Measurements from ENCODE around the gene FYTTD1.

Gene FYTTD1

GRCh38 chr3:197829397-197830045 is 79.8 kb downstream of the FYTTD1 start:
- Histone ChIP-seq H3K27me3 (ENCODE audit: control insufficient read depth, insufficient read depth, low read length, poor library complexity, severe bottlenecking) (no peaks in the 10 kb centered on the region), H3K4me1 (ENCODE audit: control insufficient read depth, insufficient read depth, low read length) (no peaks in the 10 kb centered on the region), H3K9me3 (ENCODE audit: control insufficient read depth, low read length) (no peaks in the 10 kb centered on the region), H3K4me3 (ENCODE audit: insufficient read depth, low read depth, low read length) (no peak overlapping the region), H3K27ac (ENCODE audit: insufficient read depth, low read depth, low read length, poor library complexity, severe bottlenecking) (no peak overlapping the region), H3K36me3 (ENCODE audit: control insufficient read depth, insufficient read depth, low read length) (peaks cover 24% of the 10 kb centered on the region)
- 97 to 100% methylated on average over 1 to 3 of the region's 3 CpGs for WGBS, 2 experiments

GRCh38 chr3:197830308-197830966 is 80.8 kb downstream of the FYTTD1 start:
- 85 to 90% methylated on average over 6 of the region's 6 CpGs for WGBS, 2 experiments
- H3K27ac ChIP-seq (ENCODE audit: insufficient read depth, low read depth, low read length, poor library complexity, severe bottlenecking): no peak overlapping the region
- H3K27me3 ChIP-seq (ENCODE audit: control insufficient read depth, insufficient read depth, low read length, poor library complexity, severe bottlenecking): no peaks in the 10 kb centered on the region
- H3K4me3 ChIP-seq (ENCODE audit: insufficient read depth, low read depth, low read length): no peak overlapping the region
- H3K36me3 ChIP-seq (ENCODE audit: control insufficient read depth, insufficient read depth, low read length): peaks cover 25% of the 10 kb centered on the region
- H3K4me1 ChIP-seq (ENCODE audit: control insufficient read depth, insufficient read depth, low read length): no peaks in the 10 kb centered on the region
- H3K9me3 ChIP-seq (ENCODE audit: control insufficient read depth, low read length): no peaks in the 10 kb centered on the region

- Histone ChIP-seq H3K4me3 (ENCODE audit: insufficient read depth, low read depth, low read length) (no peak overlapping the region), H3K4me1 (ENCODE audit: control insufficient read depth, insufficient read depth, low read length) (no peaks in the 10 kb centered on the region), H3K9me3 (ENCODE audit: control insufficient read depth, low read length) (no peaks in the 10 kb centered on the region), H3K36me3 (ENCODE audit: control insufficient read depth, insufficient read depth, low read length) (peaks cover 30% of the 10 kb centered on the region), H3K27ac (ENCODE audit: insufficient read depth, low read depth, low read length, poor library complexity, severe bottlenecking) (no peak overlapping the region), H3K27me3 (ENCODE audit: control insufficient read depth, insufficient read depth, low read length, poor library complexity, severe bottlenecking) (no peaks in the 10 kb centered on the region)
- WGBS, 2 experiments: 96 to 98% methylated on average over 8 of the region's 8 CpGs
Observed at GRCh38 chr3:197830967-197831313, 81.3 kb downstream of the FYTTD1 start.

- Histone ChIP-seq H3K4me3 (ENCODE audit: insufficient read depth, low read depth, low read length) (no peak overlapping the region), H3K36me3 (ENCODE audit: control insufficient read depth, insufficient read depth, low read length) (peaks cover 22% of the 10 kb centered on the region)
Observed at GRCh38 chr3:197833930-197834715, 84.4 kb downstream of the FYTTD1 start.

GRCh38 chr3:197835509-197835908 is 85.8 kb downstream of the FYTTD1 start:
- H3K27ac ChIP-seq (ENCODE audit: insufficient read depth, low read depth, low read length, poor library complexity, severe bottlenecking): no peak overlapping the region
- H3K4me3 ChIP-seq (ENCODE audit: insufficient read depth, low read depth, low read length): no peak overlapping the region
- H3K4me1 ChIP-seq (ENCODE audit: control insufficient read depth, insufficient read depth, low read length): no peaks in the 10 kb centered on the region
- H3K36me3 ChIP-seq (ENCODE audit: control insufficient read depth, insufficient read depth, low read length): peaks cover 30% of the 10 kb centered on the region
- no peaks in the 10 kb centered on the region for H3K9me3 ChIP-seq (ENCODE audit: control insufficient read depth, low read length)
- 93 to 98% methylated on average over 5 of the region's 5 CpGs for WGBS, 2 experiments
- no peaks in the 10 kb centered on the region for H3K27me3 ChIP-seq (ENCODE audit: control insufficient read depth, insufficient read depth, low read length, poor library complexity, severe bottlenecking)

More at GRCh38 chr3:197833930-197834715, 84.4 kb downstream of the FYTTD1 start:
- Histone ChIP-seq H3K27ac (ENCODE audit: insufficient read depth, low read depth, low read length, poor library complexity, severe bottlenecking) (no peak overlapping the region), H3K9me3 (ENCODE audit: control insufficient read depth, low read length) (no peaks in the 10 kb centered on the region), H3K4me1 (ENCODE audit: control insufficient read depth, insufficient read depth, low read length) (no peaks in the 10 kb centered on the region), H3K27me3 (ENCODE audit: control insufficient read depth, insufficient read depth, low read length, poor library complexity, severe bottlenecking) (no peaks in the 10 kb centered on the region)
- 92 to 97% methylated on average over 7 to 8 of the region's 8 CpGs for WGBS, 2 experiments

GRCh38 chr3:197836244-197836643 is 86.6 kb downstream of the FYTTD1 start:
- no peak overlapping the region for H3K4me3 ChIP-seq (ENCODE audit: insufficient read depth, low read depth, low read length)
- H3K4me1 ChIP-seq (ENCODE audit: control insufficient read depth, insufficient read depth, low read length): no peaks in the 10 kb centered on the region
- H3K9me3 ChIP-seq (ENCODE audit: control insufficient read depth, low read length): no peaks in the 10 kb centered on the region
- no peak overlapping the region for H3K27ac ChIP-seq (ENCODE audit: insufficient read depth, low read depth, low read length, poor library complexity, severe bottlenecking)
- peaks cover 33% of the 10 kb centered on the region for H3K36me3 ChIP-seq (ENCODE audit: control insufficient read depth, insufficient read depth, low read length)
- H3K27me3 ChIP-seq (ENCODE audit: control insufficient read depth, insufficient read depth, low read length, poor library complexity, severe bottlenecking): no peaks in the 10 kb centered on the region
